SIG-M5 treated with dmso at 0.1 percent for 504 hours (cell line): Measurements from ENCODE around the gene CLEC16A.
A peak's percentile ranks its signal among the peaks of the same experiment; 100 is the strongest.

Source experiments
- DNase-seq: peaks from one replicate; lab custom pipeline; 2025; ENCODE audit not compliant: unreplicated experiment; lab: John Stamatoyannopoulos, UW

CLEC16A gene

DNA sequence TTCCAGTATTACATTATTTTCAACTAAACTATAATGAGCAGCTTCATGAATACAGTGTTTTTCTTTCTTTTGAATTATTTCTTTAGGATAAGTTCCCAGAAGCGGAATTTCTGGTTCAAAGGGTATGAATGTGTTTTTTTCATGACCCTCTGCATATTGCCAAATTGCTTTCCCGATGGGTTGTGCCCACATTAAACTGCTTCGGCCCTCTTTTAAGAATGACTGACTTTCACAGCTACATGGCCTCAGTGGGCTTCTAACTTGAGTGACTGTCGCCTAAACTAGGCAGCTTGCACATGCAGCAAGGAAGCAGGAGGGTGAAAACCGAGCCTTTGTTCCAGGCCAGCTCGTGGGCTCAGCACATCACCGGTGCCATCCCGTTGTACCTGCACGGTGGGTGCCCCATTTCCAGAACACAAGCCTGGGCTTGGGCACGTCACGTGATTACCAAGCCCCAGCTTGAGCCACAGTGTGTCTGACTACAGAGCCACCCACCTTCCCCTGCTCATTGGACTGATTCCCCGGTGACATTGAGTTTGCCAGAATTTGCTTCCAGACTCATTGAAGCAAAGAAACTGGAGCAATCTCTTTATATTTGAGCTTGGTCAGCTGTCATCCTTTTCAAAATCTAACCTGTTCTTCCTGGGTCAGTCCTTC lies 112.8 kb downstream of the CLEC16A start:
- DNase-seq: no peak

- DNase-seq: no peak
Measured at GRCh38 chr16:11057711-11058345, 113.5 kb downstream of the CLEC16A start.

DNA sequence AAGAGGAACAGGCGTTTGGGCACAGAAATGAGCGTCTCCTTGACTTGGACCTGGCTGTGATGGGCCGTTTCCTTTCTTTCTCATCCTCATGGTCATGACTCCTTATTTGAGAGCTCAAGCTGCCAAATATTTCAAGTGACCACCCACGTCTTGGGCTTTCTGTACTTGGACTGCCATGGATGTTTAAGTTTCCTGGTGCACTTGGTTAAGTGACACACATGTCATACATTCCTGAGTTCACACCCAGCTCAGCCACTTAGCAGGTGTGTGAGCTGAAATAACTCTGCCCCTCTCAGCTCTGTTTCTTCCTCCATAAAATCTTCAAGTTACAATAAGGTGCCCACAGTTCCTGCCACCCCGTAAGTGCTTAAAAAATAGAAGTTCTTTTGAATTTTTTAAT lies 114.5 kb downstream of the CLEC16A start:
- DNase-seq: no peak

DNA sequence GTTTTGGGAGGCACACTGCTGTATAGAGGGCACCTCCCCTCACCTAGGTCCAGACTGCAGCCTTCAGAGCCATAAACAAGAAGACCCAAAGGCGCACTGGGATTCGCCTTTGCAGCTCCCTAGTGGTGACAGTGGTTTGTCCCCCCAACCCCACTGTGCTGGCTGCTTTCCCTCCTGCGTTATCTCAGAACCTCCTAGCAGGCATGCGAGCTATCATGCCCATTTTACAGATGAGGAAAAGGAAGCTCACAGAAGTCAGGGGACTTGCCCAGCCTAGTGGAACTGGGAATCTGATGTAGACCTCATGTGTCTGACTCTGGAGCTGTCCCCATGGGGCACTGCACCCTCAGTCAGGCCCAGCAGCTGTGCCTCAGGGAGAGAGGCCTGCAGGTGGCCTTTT lies 115.2 kb downstream of the CLEC16A start:
- no peak for DNase-seq

DNA sequence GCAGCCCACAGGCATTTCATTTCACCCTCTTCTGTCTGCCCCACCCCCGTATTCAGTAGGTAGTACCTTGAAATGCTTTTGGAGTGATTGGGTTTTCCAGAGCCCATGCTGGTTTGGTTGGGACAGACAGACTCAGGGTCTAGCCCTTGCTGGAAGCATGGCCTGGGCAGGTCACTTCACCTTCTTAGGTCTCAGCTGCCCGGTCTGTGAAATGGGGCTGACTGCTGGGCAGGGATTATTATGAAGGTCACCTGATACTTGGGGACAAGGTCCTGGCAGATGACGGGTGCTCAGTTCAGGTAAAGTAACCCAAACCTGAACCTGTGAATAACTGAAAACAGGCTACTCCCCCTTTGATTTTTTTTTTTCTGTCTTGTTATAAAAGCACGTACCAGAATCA lies 116.0 kb downstream of the CLEC16A start:
- DNase-seq: no peak

- DNase-seq: no peak
Measured at GRCh38 chr16:11060842-11061241, 116.5 kb downstream of the CLEC16A start.

- no peak for DNase-seq
Measured at GRCh38 chr16:11061629-11062270, 117.4 kb downstream of the CLEC16A start.

- DNase-seq: no peak
Measured at GRCh38 chr16:11063448-11064201, 119.3 kb downstream of the CLEC16A start.

- no peak for DNase-seq
Measured at GRCh38 chr16:11064202-11064540, 119.8 kb downstream of the CLEC16A start.

- no peak for DNase-seq
Measured at GRCh38 chr16:11064851-11065250, 120.5 kb downstream of the CLEC16A start.

DNA sequence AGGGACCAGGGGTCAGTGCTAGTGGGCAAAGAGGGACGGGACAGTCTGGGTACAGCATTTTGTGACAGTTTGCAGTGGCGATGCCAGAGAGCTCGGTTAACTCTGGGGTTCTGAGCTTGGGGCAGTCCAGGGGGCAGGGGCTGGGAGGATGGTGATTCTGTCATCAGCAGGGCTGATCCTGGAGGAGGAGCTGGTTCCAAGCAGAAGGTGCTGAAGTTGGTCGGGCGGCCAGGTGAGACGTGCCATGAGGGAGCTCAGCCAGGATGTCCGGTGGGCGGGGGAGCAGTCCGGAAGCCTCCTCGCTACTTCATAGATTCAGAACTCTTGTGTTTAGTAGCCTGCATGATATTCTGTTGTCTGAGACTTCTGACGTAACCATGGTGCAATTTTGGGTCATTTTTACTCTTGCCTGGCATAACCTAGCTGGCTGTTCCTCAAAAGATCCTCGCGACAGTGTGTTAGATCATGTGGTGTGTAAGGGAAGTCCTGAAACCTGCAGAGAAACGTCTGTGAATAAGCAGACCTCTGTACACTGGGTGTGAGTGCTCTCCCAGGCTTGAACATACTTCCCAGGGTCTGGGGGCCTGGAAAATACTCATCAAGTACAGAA lies 122.0 kb downstream of the CLEC16A start:
- peak; percentile 37 for DNase-seq

GRCh38 chr16:11067266-11067665 lies 122.9 kb downstream of the CLEC16A start:
- DNase-seq: no peak

DNA sequence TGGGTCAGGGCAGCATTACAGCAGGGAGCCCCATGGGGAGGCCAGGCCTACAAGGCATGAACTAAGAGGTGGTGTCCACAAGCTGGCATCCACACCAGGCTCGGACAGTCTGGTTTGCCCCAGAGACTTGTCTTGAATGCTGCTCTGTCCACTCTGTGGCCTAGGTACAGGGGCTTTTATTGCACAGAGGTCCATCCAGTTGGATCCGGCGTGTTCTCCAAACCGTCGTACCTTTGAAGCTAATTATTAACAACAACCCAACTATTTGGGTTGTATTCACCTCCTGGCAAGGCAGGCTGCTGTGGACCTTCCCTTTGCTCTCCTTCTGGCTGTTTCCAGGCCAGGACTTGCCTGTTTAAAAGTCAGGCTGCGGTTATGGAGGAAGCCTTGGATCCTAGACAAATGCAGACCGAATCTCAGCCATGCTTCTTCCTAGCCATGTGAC lies 123.4 kb downstream of the CLEC16A start:
- no peak for DNase-seq

- no peak for DNase-seq
Measured at GRCh38 chr16:11071829-11072228, 127.5 kb downstream of the CLEC16A start.

GRCh38 chr16:11072420-11073153 lies 128.2 kb downstream of the CLEC16A start:
- DNase-seq: no peak

GRCh38 chr16:11073407-11073999 lies 129.1 kb downstream of the CLEC16A start:
- no peak for DNase-seq

GRCh38 chr16:11074131-11074530 lies 129.8 kb downstream of the CLEC16A start:
- DNase-seq: no peak

- no peak for DNase-seq
Measured at GRCh38 chr16:11075163-11075562, 130.8 kb downstream of the CLEC16A start.

- DNase-seq: no peak
Measured at GRCh38 chr16:11076259-11077018, 132.1 kb downstream of the CLEC16A start.
